Measurements from ENCODE around the gene EPC1. TPM values are rescaled to one million over a fixed set of nuclear protein-coding genes. Genes with fewer than 3 reads are reported as not detected.
A peak's percentile ranks its signal among the peaks of the same experiment; 100 is the strongest.

Gene EPC1
- total RNA-seq, 4 donors from 2014 or later = 25.0 to 37.9 (median 29.3) TPM

DNA sequence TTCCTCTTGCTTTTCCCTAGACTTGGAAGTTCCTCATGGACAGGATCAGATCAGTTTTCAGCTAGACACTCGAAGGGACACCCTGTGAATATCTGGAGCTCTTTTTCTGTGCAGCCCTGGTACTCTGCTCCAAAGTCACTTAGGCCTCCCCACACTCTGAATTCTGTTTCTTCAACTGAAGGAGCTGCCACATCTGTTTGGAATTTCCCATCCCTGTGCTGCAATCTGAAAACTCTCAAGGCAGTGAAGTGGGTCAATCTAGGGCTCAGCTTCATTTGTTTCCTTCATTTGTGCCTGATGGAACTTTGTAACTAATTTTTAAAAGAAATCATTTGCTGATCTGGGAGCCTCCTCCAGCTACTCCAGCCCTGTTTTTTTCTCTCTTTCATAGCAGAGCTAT is 9.6 kb downstream of the EPC1 start:
- TF ChIP-seq, protein P1, sequence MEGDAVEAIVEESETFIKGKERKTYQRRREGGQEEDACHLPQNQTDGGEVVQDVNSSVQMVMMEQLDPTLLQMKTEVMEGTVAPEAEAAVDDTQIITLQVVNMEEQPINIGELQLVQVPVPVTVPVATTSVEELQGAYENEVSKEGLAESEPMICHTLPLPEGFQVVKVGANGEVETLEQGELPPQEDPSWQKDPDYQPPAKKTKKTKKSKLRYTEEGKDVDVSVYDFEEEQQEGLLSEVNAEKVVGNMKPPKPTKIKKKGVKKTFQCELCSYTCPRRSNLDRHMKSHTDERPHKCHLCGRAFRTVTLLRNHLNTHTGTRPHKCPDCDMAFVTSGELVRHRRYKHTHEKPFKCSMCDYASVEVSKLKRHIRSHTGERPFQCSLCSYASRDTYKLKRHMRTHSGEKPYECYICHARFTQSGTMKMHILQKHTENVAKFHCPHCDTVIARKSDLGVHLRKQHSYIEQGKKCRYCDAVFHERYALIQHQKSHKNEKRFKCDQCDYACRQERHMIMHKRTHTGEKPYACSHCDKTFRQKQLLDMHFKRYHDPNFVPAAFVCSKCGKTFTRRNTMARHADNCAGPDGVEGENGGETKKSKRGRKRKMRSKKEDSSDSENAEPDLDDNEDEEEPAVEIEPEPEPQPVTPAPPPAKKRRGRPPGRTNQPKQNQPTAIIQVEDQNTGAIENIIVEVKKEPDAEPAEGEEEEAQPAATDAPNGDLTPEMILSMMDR (IDR thresholded peaks at IDR 0.05 in 4 of 5, conservative IDR thresholded peaks at IDR 0.05 in 1 of 5) = no peak
- TF ChIP-seq POLR2A (IDR thresholded peaks at IDR 0.05) = no peak
- Histone ChIP-seq H3K4me1 (peaks cover 93 to 96% of the 10 kb centered on the region in 2 donors), H3K27me3 (no peaks in the 10 kb centered on the region), H3K27ac (peak overlapping the region in 3 of 4 donors; percentile 0 to 55 (median 44)), H3K36me3 (no peaks in the 10 kb centered on the region), H3K9me3 (no peaks in the 10 kb centered on the region), H3K4me3 (no peak overlapping the region)
- no peak for ATAC-seq
- intact Hi-C loops (cut with DNase I; ENCODE audit: low total_unique reads) (no loop called here), in situ Hi-C loops (cut with MboI; ENCODE audit: low sequenced_read_pairs in 4 of 4) (loop anchor here in 2 of 4 donors (5.0 to 25.0 kb wide), 2 partner anchors 80 to 275 kb away; partner anchors contain the start of gene KIF5B (in 1 of the 2))
- DNase-seq = no peak

DNA sequence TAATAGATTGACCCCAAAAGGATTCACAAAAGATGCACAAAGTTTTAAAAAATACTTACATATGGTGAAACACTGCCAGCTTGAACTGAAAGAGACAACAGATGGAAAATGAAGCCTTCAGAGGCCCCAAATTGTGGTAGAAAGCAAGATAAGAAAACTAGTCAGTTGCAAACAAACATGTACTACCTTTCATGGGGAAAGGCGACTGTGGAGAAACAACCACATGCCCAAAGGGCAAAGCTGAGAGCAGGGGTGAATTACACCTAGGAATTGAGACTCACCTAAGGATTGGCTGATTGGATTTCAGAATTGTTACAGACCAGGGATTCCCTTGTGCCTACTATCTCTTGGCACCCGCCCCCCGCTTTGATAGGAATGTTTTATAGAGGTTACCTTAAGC is 13.1 kb downstream of the EPC1 start:
- no peak overlapping the region for H3K4me3 ChIP-seq
- H3K27ac ChIP-seq = peak overlapping the region; percentile 65 to 83 (median 67)
- no peak for DNase-seq
- H3K4me1 ChIP-seq = peaks cover 95 to 98% of the 10 kb centered on the region in 2 donors
- intact Hi-C loops (cut with DNase I; ENCODE audit: low total_unique reads) (no loop called here), in situ Hi-C loops (cut with MboI; ENCODE audit: low sequenced_read_pairs in 4 of 4) (loop anchor here in 1 of 4 donors (25.0 kb wide), 1 partner anchor 272 kb away; the partner anchor contains the start of gene KIF5B)
- no peaks in the 10 kb centered on the region for H3K9me3 ChIP-seq
- H3K36me3 ChIP-seq = no peaks in the 10 kb centered on the region
- ATAC-seq = no peak
- TF ChIP-seq, protein P1 (IDR thresholded peaks at IDR 0.05 in 4 of 5, conservative IDR thresholded peaks at IDR 0.05 in 1 of 5) = no peak
- TF ChIP-seq POLR2A (IDR thresholded peaks at IDR 0.05) = no peak
- no peaks in the 10 kb centered on the region for H3K27me3 ChIP-seq

DNA sequence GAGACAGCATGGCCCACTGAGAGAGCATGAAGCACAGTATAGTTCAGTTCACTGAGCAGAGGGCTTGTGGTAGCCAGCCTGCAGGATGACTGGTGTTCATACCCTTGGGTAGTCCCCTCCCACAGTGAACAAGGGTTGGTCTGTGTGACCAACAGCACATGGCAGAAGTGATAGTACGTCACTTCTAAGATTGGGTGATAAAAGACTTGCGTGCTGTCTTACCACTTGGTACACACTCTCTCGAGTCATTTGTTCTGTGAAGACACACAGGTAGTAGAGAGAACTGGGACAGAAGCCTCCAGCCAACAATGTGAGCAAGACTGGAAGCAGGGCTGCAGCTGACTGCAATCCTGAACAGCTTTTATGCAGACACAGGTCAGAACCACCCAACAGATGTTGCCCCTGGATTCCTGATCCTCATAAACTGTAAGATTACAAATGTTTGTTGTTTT is 14.6 kb downstream of the EPC1 start:
- intact Hi-C loops (cut with DNase I; ENCODE audit: low total_unique reads) (no loop called here), in situ Hi-C loops (cut with MboI; ENCODE audit: low sequenced_read_pairs in 4 of 4) (loop anchor here in 1 of 4 donors (25.0 kb wide), 1 partner anchor 270 kb away; the partner anchor contains the start of gene KIF5B)
- DNase-seq = peak; percentile 50 to 57
- Histone ChIP-seq H3K9me3 (no peaks in the 10 kb centered on the region), H3K4me1 (peaks cover 94 to 98% of the 10 kb centered on the region in 2 donors), H3K27me3 (no peaks in the 10 kb centered on the region), H3K36me3 (no peaks in the 10 kb centered on the region), H3K4me3 (no peak overlapping the region), H3K27ac (peak overlapping the region; percentile 65 to 83 (median 67))
- ATAC-seq = peak; percentile 90 to 94
- peak in 1 of 2 donors; percentile 71 for TF ChIP-seq POLR2A (IDR thresholded peaks at IDR 0.05)
- TF ChIP-seq, protein P1 (IDR thresholded peaks at IDR 0.05 in 4 of 5, conservative IDR thresholded peaks at IDR 0.05 in 1 of 5) = no peak

DNA sequence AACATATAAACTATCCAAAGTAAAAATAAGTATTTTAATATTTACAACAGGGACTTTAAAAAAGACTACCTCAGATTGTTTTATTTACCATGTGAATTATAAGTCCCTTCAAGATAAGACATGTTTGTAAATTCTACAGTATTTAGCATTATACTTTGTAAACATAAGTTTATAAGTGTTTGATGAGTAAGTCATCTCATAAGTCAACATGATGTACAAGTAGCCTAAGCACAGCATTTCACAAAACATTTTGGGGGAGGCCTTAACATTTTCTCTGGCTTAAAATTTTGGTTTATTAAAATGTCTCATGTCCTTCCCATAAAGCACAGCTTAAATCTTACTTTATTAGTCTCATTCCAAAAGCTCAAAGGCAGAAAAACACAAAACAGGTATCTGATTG is 15.4 kb downstream of the EPC1 start:
- H3K27ac ChIP-seq = peak overlapping the region; percentile 65 to 83 (median 67)
- no peak for ATAC-seq
- H3K4me3 ChIP-seq = peak overlapping the region in 1 of 4 donors; percentile 7
- no peak for DNase-seq
- no peaks in the 10 kb centered on the region for H3K36me3 ChIP-seq
- H3K9me3 ChIP-seq = no peaks in the 10 kb centered on the region
- H3K4me1 ChIP-seq = peaks cover 92 to 98% of the 10 kb centered on the region in 2 donors
- no peaks in the 10 kb centered on the region for H3K27me3 ChIP-seq
- in situ Hi-C loops (cut with MboI; ENCODE audit: low sequenced_read_pairs in 4 of 4) = loop anchor here in 1 of 4 donors (25.0 kb wide), 1 partner anchor 269 kb away; the partner anchor contains the start of gene KIF5B
- TF ChIP-seq POLR2A (IDR thresholded peaks at IDR 0.05) = no peak
- TF ChIP-seq, protein P1 (IDR thresholded peaks at IDR 0.05 in 4 of 5, conservative IDR thresholded peaks at IDR 0.05 in 1 of 5) = peak in 1 of 5 experiments; percentile 3
- intact Hi-C loops (cut with DNase I; ENCODE audit: low total_unique reads) = no loop called here

Measured in gastrocnemius medialis (tissue), 4 donors.